Anterior cingulate cortex (tissue), 58 donors: ENCODE data around the gene PLXND1.
A peak's percentile ranks its signal among the peaks of the same experiment; 100 is the strongest.

Source experiments
- DNase-seq, 58 donors: peaks; one replicate each; lab custom pipeline; 2025; lab: John Stamatoyannopoulos, UW

Gene PLXND1

DNA sequence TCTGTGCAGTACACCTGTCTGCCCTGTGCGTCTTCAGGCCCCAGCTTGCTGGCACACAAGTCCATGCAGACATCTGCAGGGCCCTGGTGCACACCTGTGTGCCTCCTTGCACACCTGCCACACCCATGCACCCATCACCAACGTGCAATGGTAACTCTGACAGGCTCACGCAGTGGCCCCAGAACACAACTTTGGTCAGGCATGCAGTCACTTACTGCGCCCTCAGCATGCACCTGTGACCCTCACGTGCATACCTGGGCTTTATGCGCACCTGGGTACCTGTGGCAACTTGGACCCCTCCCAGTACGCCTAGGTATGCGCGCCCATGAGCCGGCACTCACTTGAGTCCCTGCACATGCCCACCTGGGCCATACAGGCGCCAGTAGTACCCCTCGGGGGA is 1.7 kb downstream of the PLXND1 start:
- no peak for DNase-seq

DNA sequence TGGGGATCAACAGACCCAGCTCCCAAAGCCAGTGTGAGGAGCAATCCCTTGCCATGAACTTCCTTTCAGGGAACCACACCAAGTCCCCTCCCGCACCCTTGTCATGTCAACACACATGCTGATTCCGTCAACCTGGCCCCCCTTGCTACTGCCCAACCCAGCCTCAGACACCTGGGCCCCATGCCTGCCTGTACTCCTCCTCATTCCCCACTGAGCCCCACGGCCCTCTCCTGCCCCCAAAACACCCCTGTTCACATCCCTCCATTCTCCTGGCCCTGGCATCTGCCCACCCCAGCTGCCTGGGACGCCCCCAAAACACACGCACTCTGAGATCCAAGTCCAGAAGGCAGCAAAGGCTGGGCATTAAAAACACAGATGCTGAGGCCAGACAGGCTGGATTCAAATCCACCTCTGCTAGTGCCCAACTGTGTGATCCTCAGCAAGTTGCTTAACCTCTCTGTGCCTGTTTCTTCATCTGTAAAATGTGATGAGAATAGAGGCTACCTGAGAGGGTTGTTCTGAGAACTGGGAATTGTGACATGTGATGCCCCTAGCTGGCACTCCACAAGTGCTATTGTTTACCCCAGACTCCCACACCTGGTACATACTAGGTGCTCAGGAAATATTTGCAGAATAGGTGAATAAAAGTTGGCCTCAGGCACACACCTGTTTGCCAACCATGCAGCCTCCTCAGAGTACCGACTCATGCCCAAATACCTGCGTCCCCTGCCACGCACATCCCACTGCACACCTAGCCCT is 2.3 kb downstream of the PLXND1 start:
- DNase-seq, result no peak

GRCh38 chr3:129603561-129603942 is 2.9 kb downstream of the PLXND1 start:
- no peak for DNase-seq

DNA sequence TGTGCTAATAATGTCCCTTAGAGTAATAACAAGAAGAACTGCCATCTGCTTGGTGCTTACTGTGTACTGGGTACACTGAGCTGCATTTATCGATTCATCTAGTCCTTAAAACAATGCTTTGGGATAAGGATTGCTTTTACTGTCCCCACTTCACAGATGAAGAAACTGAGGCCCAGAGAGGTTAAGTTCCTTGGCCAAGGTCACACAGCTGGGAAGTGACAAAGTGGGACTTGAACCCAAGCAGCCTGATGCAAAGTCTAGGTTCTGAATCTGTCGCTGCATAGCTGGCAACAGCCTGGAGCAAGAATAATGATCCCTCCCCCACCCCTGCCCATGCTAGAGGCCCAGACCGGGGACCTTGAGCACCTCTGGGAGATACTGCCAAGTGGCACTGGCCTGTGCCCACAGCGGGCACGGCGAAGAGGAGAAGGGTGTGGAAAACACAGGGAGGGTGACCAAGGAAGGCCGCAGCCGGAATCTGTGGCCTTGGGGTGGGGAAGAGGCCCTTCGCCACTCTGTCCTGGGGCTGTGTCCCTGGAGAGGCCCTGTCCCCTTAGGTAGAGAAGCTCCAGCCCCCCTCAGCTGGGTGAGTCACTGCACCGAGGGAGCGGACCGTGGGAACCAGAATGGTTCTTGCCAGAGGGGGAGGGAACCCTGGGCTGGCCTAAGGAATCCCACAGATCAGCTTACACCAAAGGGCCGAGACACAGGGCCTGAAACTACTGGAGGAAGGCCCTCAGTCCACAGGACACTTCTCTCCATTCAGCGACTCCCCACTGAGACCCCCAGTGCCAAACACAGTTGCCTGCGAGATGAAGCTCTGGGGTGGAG is 3.5 kb downstream of the PLXND1 start:
- DNase-seq, result peak in 3 of 58 donors; percentile 13 to 29 (median 25)

- no peak for DNase-seq
Measured at GRCh38 chr3:129602309-129602708, 4.2 kb downstream of the PLXND1 start.

DNA sequence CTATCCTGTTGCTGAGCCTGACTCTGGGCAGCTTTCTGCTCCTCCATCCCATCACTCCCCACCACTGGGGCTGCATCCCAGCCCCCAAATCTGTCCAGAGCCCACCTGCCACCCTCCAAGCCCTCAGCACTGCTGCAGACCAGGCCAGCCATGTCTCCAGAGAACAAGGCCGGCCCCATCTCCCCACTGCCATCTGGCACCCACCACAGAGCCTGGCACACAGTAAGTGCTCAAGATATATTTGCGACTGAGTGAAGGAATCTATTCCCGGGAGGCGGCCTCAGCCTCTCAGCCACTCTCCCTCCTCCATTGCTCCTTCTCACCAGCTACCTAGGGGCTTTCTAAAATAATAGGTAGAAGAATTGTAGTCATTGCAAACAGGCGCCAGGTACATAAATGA is 4.8 kb downstream of the PLXND1 start:
- DNase-seq, result peak in 3 of 58 donors; percentile 5 to 20 (median 16)

GRCh38 chr3:129600348-129600747 is 6.1 kb downstream of the PLXND1 start:
- no peak for DNase-seq

GRCh38 chr3:129599607-129600006 is 6.9 kb downstream of the PLXND1 start:
- DNase-seq, result peak in 24 of 58 donors; percentile 15 to 50 (median 26)

- DNase-seq, result no peak
Measured at GRCh38 chr3:129599073-129599472, 7.4 kb downstream of the PLXND1 start.

DNA sequence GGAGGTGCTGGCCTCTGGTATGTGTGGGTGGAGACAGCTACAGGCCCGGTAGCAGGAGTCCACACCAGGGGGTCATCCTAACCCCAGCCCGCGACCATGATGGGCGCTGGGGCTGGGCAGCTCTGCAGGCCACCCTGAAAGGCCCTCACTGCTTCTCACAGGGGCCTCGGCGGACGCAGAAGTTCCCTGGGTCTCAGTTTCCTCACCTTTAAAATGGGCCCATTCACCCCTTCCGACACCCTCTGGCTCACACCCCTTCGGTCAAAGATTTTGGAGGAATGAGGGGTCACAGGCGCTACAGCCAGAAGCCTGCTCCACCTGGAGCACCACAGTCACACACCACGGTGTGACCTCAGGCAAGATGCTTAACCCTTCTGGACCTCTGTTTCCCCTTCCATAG is 8.0 kb downstream of the PLXND1 start:
- no peak for DNase-seq

DNA sequence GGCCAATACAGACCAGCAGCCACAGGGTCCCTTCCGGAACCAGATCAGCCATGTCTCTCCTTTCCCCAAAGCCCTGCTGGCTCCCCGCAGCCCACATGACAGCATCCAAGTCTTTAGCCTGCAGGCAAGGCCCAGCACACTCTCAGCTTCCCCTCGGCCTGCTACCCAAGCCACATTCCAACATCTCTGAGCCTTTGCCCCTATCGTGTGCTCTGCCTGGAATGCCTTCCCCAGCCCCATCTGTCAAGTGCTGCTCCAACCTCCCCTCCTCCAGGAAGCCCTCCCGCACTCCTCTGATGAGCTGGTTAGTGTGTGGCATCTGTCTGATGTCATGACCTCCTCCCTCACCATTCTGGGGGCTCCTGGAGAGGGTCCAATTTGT is 8.5 kb downstream of the PLXND1 start:
- no peak for DNase-seq

DNA sequence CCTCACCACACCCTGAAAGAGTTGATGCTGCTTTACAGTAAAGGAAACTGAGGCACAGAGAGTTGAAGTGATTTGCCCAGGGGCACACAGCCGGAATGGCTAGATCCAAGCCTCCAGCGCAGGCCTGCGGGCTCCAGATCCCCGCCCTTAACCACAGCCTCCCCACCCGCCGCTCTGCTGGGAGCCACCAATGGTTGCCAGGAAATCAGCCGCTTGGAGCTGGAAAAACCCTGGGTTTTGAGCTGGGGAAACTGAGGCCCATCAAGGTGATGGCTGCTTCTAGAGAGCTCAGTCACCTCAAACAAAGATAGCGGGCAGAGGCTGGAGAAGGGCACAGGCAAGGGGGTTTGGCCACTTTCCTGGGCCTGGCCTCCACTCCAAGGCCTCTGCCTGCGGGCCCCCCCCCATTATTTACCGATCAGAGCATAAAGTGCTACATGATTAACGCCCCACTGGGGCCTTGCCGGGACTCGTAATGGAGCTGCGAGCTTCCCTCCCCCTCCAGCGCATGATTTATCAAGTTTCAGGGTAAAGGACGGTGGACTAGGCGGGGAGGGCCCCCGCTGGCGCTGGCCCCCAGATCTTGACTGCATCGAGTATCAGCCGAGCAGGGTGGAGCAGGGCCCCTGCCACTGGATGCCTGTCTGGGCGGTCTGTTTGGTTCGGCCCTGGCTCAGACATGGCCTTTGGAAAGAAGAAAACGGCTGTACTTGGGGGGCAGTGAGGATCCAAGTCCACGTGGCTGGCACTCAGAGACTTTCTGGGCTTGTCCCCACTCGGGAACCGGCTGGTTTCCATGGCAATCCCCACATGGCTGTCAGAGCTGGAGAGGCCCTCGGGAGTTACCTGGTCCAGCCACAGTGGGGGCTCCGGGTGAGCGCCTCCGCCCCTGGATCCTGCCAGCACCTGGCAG is 9.1 kb downstream of the PLXND1 start:
- DNase-seq, result peak in 36 of 58 donors; percentile 9 to 75 (median 40)

- peak in 57 of 58 donors; percentile 38 to 96 (median 80) for DNase-seq
Measured at GRCh38 chr3:129596194-129597086, 10.0 kb downstream of the PLXND1 start.

DNA sequence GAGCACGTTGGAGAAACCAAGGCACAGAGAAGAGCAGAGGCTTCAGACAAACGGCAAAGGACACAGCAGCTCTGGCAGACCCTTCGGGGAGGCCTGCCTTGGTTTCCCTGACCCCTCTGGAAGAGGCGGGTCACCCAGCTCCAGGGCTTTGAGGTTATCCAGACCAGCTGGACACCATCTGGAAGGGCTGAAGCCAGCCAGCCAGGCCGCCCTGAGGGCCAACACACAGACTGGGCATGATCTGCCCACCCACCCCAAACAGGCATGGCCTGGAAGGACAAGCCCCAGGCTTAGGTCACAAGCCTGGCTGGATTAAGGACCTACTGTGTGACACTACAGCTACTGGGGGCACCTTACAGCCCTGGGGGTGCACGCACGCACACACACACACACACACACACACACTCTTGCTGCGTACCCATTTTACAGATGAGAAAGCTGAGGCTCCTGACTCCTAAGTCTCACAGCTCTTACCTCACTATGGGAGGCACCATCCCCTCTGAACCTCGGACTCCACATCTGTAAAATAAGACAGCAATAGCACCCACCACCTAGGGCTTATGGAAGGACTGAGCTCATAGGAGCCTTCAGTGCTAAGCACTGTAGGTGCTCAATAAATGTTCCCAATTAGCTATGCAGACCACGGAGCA is 10.8 kb downstream of the PLXND1 start:
- no peak for DNase-seq

DNA sequence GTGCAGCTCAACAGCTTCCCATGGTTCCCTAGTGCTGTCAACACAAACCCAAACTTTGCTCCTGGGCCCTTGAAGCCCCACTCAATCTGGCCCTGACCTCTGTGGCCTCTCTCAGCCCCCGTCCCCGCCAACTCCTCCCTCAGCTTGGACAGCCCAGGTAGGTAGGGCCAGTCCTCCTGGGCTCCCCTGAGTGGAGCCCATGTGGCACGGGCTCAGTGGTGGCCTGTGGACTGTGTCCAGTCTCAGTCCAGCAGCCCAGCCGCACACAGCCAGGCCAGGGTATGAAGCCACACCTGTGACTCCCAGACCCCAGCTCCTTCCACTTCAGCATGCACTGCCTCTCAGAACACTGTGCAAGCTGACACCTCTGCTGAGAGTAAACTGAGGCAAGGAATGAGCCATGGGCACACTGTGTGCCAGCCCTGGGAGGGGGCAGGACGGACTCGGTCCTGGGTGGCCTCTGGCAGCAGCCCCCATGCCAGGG is 11.5 kb downstream of the PLXND1 start:
- no peak for DNase-seq

GRCh38 chr3:129594409-129594808 is 12.1 kb downstream of the PLXND1 start:
- DNase-seq, result no peak

DNA sequence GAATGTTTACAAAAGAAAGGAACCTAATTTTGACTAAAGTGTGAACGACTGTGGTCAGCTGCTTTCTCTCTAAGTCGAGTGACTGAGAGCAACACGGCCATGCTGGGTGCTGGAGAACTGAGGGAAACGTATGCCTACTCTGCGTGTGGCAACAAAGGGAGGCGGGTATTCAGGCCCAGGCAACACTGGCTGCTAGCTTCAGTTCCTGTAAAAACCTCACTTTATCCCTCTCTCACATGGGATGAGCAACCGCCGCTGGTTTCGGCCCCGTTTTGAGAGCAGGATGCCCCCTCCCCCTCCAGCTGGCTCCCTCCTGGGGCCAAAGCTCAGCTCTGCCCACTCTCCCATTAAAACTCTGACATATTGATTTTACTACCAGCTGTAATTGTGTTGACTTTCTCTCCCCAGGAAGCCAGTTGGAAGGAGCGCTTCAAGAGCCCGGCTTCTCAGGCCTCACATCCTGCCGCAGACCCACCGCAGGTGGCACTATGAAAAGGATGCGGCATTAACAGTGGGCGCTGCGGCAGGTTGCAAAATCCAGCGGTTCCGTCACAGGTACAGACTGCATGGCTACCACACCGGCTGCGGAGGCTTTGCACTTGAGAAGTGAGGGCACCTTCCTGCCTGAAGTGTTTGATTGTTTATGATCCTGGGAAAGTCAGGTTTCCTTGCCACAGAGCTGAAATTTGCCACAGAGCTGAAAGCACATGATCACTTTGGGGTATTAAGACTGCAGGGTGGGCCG is 12.7 kb downstream of the PLXND1 start:
- DNase-seq, result peak in 7 of 58 donors; percentile 12 to 35 (median 22)

- no peak for DNase-seq
Measured at GRCh38 chr3:129593230-129593594, 13.3 kb downstream of the PLXND1 start.
